Astrocyte of the spinal cord (primary cell): ENCODE measurements around the gene STBD1.
"Not testable (repeated sequence)": the region's sequence is repeated elsewhere in the genome, so short reads cannot be mapped to it uniquely, and the experiment has no call there.

ENCODE experiments used
- DNase-seq: peaks from one replicate; pipeline ENCODE4 v3.0.0; 2011; ENCODE audit warnings: low read depth, low spot score
- H3K4me3 ChIP-seq: 2 replicates; pipeline ENCODE4 v1.5.1; 2011; ENCODE audit warnings: low read depth, mild to moderate bottlenecking, low read length, moderate library complexity
- CTCF ChIP-seq: IDR thresholded peaks from 2 replicates; pipeline ENCODE4 v1.5.1; 2012; ENCODE audit warnings: low read depth, mild to moderate bottlenecking, low read length, inconsistent platforms
- in situ Hi-C: cut with HindIII; loops from 2 replicates; pipeline ENCODE4 v1.10.0; 2017; ENCODE audit warnings: low sequenced_read_pairs

Gene STBD1

GRCh38 chr4:76275486-76276124 is 30.9 kb upstream of the STBD1 start:
- no peak overlapping the region for H3K4me3 ChIP-seq
- DNase-seq = no peak
- no peak for TF ChIP-seq CTCF
- in situ Hi-C loops = no loop called here

GRCh38 chr4:76276813-76277212 is 29.7 kb upstream of the STBD1 start:
- in situ Hi-C loops = no loop called here
- no peak for DNase-seq
- no peak for TF ChIP-seq CTCF
- H3K4me3 ChIP-seq = no peak overlapping the region

DNA sequence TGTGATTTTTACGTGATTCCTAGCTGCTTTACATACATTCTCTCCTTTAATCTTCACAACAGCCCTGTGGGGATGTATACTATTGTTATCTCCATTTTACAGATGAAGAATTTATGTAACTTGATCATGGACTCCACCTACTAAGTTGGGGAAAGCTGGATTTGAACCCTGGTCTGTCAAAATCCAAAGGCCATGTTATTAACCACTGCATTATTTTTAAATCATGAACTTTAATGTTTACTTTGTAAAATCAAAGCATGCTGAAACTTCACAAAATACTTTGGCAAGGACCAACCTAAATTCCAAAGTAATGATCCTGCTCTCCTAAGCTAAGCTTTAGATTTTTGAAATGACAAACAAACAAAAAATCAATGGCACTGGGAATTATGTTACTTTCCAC is 28.9 kb upstream of the STBD1 start:
- no peak for DNase-seq
- H3K4me3 ChIP-seq = no peak overlapping the region
- no peak for TF ChIP-seq CTCF
- in situ Hi-C loops = no loop called here

GRCh38 chr4:76278583-76278982 is 27.9 kb upstream of the STBD1 start:
- no peak for DNase-seq
- in situ Hi-C loops = no loop called here
- TF ChIP-seq CTCF = no peak
- no peak overlapping the region for H3K4me3 ChIP-seq

DNA sequence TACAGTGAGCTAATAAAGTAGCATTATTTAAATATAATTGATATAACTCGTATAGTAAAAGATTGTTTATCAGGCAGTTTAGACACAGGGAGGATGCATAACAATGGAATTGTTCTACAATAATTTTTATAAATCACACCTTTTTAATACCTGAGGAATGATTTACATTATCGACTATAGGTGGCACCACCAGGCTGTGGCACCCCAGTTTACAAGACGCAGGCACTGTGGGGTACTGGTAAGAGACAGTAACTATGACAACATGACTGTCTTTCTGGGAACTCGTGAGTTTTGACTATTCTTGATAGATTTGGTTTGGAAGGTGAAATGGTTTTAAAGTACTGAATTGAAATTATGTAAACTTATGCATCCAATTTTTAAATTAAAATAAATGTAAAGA is 27.1 kb upstream of the STBD1 start:
- no peak overlapping the region for H3K4me3 ChIP-seq
- in situ Hi-C loops = no loop called here
- DNase-seq = no peak
- no peak for TF ChIP-seq CTCF

DNA sequence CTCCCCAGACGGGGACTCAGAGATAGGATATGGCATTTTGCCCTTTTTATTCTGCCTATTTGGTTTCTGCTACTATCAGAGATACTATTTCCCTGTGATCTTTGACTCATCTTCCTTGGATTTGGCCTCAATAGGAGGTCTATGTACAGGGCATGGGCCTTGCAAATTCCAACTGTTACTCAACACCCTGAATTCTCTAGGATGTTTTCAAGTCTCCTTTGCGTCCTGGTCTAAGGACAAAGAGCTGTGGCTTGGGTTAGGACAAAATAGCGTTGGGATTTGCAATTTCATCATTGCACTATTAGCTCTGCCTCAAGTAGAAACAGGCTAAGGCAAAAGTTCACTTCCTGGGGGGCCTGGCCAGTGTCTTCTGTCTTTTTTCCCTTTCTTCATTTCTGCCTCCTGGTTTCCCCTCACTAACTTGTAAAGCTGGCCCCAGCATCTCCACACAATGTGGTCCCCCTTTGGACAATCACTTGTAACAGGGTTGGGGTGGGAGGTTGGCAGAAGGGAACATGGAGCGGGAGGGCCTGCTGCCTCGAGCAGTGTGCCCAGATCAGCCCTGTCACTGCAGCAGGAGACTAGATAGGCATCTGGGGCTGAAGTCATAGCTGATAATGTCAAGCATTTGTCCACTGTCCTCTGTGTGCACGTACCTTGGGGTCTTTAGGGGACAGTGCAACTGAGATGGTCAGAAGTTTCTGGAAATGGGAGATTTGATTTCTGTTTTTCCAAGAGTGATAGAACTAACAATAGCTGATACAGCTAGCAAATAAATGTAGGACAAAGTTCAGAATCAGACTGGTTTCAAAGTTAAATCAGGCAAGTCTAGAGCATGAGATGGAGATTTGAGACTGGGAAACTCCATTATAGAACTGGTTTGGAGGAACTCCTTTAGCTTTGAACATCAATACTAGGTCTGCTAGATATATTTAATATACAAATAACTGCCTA is 25.8 kb upstream of the STBD1 start:
- in situ Hi-C loops = no loop called here
- no peak for TF ChIP-seq CTCF
- no peak for DNase-seq
- no peak overlapping the region for H3K4me3 ChIP-seq

- H3K4me3 ChIP-seq, DNase-seq, in situ Hi-C loops: not testable (repeated sequence)
Observed at GRCh38 chr4:76281594-76281993, 24.9 kb upstream of the STBD1 start.
